Breast epithelium (tissue), 3 donors: ENCODE results near the gene RDH14.

ENCODE experiments used
- CTCF ChIP-seq, 3 donors: fragments of 450-650 bp; IDR thresholded peaks; one replicate each; pipeline ENCODE4 v1.5.1; 2016 to 2017; ENCODE audit warnings: antibody characterized with exemption in 3 of 3, mild to moderate bottlenecking in 3 of 3, moderate library complexity in 3 of 3
- POLR2A ChIP-seq: fragments of 450-650 bp; IDR thresholded peaks from one replicate; pipeline ENCODE4 v1.6.1; 2016; ENCODE audit warnings: antibody characterized with exemption, mild to moderate bottlenecking, moderate library complexity

GRCh38 chr2:18603854-18604530 lies 43.5 kb upstream of the RDH14 start:
- no peak for TF ChIP-seq CTCF (IDR thresholded peaks at IDR 0.05)
- no peak for TF ChIP-seq POLR2A
